Adipocyte (in vitro differentiated cells): Measurements from ENCODE around the gene GCNT4.
"Not testable (repeated sequence)": the region's sequence is repeated elsewhere in the genome, so short reads cannot be mapped to it uniquely, and the experiment has no call there.

Experiments used
- DNase-seq: peaks from one replicate; pipeline ENCODE4 v3.0.0-alpha.2; 2015; ENCODE audit warnings: low read depth
- H3K27me3 ChIP-seq: replicated peaks from 2 replicates; pipeline ENCODE4 v1.7.0; 2013; ENCODE audit warnings: mild to moderate bottlenecking, low read length, moderate library complexity; ENCODE audit not compliant: control insufficient read depth, insufficient read depth
- H3K36me3 ChIP-seq: 2 replicates; pipeline ENCODE4 v1.7.0; 2013; ENCODE audit warnings: low read length, mild to moderate bottlenecking, moderate library complexity; ENCODE audit not compliant: control insufficient read depth, insufficient read depth, severe bottlenecking
- H3K4me1 ChIP-seq: 2 replicates; pipeline ENCODE4 v1.7.0; 2013; ENCODE audit warnings: mild to moderate bottlenecking, low read length, moderate library complexity; ENCODE audit not compliant: control insufficient read depth, insufficient read depth
- H3K4me3 ChIP-seq: 2 replicates; pipeline ENCODE4 v1.7.0; 2013; ENCODE audit warnings: mild to moderate bottlenecking, low read length, moderate library complexity
- H3K9ac ChIP-seq: 2 replicates; pipeline ENCODE4 v1.7.0; 2013; ENCODE audit warnings: mild to moderate bottlenecking, low read length, moderate library complexity
- H3K9me3 ChIP-seq: 2 replicates; pipeline ENCODE4 v1.7.0; 2013; ENCODE audit warnings: mild to moderate bottlenecking, low read length, moderate library complexity; ENCODE audit not compliant: control insufficient read depth

GCNT4 gene, protein sequence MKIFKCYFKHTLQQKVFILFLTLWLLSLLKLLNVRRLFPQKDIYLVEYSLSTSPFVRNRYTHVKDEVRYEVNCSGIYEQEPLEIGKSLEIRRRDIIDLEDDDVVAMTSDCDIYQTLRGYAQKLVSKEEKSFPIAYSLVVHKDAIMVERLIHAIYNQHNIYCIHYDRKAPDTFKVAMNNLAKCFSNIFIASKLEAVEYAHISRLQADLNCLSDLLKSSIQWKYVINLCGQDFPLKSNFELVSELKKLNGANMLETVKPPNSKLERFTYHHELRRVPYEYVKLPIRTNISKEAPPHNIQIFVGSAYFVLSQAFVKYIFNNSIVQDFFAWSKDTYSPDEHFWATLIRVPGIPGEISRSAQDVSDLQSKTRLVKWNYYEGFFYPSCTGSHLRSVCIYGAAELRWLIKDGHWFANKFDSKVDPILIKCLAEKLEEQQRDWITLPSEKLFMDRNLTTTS

DNA sequence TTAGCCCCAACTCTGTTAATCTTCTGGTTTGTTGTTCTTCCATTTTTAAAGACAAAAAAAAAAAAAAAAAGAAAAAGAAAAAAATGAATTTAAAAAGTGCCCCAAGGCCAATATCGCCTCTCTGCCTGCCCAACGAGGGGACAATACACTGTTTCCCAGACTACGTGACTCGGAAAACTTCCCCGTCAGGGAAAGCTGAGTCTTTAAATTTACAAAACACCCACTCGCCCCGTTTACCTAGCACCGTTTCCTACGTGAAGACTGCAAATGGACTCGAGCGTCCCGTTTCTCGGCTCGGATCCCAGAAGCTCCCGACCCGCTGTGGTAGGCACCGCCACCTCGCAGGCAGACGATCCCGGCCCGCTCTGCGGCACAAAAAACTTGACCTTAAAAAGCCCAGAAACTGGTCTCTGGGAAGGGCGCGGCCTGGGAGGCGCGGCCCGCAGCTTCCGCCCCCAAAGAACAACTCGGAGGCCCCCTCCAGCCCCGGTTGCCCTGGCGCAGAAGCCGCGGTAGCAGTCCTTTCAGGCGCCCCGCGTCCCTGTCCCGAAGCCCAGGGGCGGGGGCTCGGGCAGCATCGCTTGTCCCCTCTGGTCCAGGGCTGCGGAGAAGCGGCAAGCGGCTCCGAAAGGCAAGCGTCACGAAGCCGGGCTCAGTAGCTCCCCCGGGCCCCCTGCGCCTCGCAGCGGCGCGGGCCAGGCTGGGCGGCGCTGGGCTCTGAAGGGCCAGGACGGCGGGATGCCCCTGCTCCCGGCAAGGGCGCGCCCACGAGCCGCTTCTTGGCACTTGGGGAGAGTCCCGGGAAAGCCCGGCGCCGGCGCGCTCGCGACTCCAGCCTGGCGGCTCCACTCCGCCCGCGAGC lies at the start of gene GCNT4:
Gene GCNT4 (minus strand): TSS at position 367 of the 862 bp plus-strand sequence. CDS start 22,521 bp downstream, outside the sequence.
- no peaks in the 10 kb centered on the region for H3K27me3 ChIP-seq
- H3K4me1 ChIP-seq, result peaks cover 29% of the 10 kb centered on the region
- peak within 1 kb of the TSS; percentile 84 for H3K4me3 ChIP-seq
- DNase-seq, result peak; percentile 80
- H3K36me3 ChIP-seq, result no peaks in the 10 kb centered on the region
- no peaks in the 10 kb centered on the region for H3K9me3 ChIP-seq
- H3K9ac ChIP-seq, result peak within 1 kb of the TSS; percentile 86

DNA sequence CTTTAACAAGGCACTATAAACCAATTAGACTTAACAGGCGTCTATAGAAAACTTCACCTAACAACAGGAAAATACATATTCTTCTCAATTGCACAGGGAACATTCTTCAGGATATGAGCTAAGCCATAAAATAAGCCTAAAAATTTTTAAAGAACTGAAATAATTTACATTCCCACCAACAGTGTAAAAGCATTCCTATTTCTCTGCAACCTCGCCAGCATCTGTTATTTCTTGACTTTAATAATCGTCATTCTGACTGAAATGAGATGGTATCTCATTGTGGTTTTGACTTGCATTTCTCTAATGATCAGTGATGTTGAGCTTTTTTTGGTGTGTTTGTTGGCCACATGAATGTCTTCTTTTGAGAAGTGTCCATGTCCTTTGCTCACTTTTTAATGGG lies 43.6 kb upstream of the GCNT4 start:
- not testable (repeated sequence) for H3K4me1 ChIP-seq, H3K36me3 ChIP-seq, H3K4me3 ChIP-seq, DNase-seq, H3K9me3 ChIP-seq, H3K27me3 ChIP-seq, H3K9ac ChIP-seq

DNA sequence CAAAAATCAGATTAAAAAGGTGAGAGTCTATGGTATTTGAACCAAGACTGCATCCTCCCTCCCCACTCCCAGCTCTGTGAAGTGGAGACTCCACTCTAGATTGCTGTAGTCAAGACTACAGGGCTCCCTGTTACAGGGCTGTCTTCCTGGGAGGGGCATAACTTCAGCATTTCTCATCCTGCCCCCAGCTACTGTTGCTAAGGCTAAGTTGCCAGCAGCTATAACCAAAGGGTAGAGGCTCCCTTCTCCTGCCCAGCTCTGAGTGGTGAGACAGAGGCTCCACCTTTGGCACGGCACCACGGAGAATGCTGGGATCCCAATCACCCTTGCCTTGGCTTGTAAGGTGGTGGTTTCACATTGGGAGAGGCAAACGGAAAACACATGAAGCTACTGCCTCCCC lies 39.2 kb upstream of the GCNT4 start:
- no peaks in the 10 kb centered on the region for H3K9me3 ChIP-seq
- H3K4me3 ChIP-seq, result no peak overlapping the region
- no peak for DNase-seq
- no peaks in the 10 kb centered on the region for H3K36me3 ChIP-seq
- H3K4me1 ChIP-seq, result no peaks in the 10 kb centered on the region
- H3K27me3 ChIP-seq, result no peaks in the 10 kb centered on the region
- H3K9ac ChIP-seq, result no peak overlapping the region

DNA sequence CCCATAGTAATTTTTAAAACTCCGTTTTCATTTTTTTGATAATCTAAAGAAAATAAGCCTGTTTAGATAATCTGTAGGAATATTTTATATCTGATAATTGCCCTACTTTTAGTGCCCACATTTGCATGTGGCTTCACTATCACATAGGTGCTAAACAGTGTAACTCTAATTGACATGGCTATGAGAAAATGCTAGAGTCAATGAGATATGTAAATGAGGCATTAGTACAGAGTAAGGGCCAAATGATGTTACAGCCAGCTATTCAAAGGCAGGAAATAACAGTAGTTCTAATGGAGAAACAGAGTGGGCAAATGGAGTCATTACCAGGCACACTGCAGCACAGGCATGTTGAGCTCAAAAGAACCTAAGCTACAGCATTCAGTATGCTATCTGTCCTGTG lies 37.3 kb upstream of the GCNT4 start:
- Histone ChIP-seq H3K4me1 (no peaks in the 10 kb centered on the region), H3K36me3 (no peaks in the 10 kb centered on the region), H3K9me3 (no peaks in the 10 kb centered on the region), H3K27me3 (no peaks in the 10 kb centered on the region), H3K9ac (no peak overlapping the region), H3K4me3 (no peak overlapping the region)
- DNase-seq, result no peak

DNA sequence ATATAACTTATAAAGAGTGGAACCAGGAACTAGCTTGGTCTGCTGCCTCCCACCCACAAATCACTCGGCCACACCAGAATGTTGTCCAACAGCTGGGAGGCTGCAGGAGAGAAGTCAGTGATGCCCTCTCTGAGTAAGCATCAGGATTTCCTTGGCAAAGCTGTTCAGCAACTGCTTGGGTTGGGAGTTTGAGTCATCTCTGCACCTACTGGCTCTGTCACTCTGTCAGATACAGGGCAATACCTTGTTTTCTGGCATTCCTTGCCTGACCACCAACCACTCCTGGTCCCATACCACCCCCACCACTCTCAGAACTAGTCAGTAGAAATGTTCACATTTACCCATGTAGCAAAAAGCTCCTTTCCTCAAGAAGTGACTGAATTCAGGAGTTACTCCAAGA lies 36.8 kb upstream of the GCNT4 start:
- Histone ChIP-seq H3K4me1 (no peaks in the 10 kb centered on the region), H3K27me3 (no peaks in the 10 kb centered on the region), H3K9ac (no peak overlapping the region), H3K9me3 (no peaks in the 10 kb centered on the region), H3K36me3 (no peaks in the 10 kb centered on the region), H3K4me3 (no peak overlapping the region)
- DNase-seq, result no peak

DNA sequence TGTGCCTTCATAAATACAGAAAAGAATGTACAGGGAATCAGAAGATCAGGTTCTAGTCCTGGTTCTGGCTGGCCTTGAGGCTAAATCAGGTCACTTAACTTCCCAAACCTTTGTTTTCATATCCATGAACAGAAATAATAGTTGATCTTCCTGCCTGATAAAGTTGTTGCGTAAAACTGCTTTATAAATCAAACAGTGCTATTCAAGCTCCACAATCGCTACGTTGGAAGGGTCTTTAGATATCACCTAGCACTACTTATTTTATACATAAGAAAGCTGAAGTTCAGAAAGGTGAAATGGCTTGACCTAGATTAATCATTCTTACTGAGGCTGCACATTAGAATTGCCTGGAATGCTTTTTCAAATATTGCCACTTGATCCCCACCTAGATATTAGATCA lies 36.3 kb upstream of the GCNT4 start:
- H3K9me3 ChIP-seq, result no peaks in the 10 kb centered on the region
- no peaks in the 10 kb centered on the region for H3K36me3 ChIP-seq
- no peak overlapping the region for H3K4me3 ChIP-seq
- no peak overlapping the region for H3K9ac ChIP-seq
- DNase-seq, result no peak
- H3K27me3 ChIP-seq, result no peaks in the 10 kb centered on the region
- no peaks in the 10 kb centered on the region for H3K4me1 ChIP-seq

DNA sequence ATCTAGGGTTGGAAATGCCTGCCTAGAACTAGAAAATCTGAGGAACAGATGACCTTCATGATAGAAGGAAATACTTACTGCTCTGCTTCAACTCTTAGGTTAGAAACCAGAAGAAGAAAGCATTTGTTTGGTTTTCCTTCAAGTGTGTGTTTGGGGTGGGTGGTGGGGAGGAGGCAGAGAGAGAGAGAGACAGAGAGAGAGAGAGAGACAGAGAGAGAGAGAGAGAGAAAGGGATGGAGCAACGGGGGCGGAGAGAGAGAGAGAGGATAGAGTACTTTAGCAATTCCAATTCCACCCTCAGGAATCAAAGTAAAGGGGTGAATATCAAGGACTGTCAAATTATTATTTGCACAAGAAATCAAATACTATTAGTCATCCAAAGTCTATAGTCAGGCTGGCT lies 29.2 kb upstream of the GCNT4 start:
- H3K27me3 ChIP-seq, result no peaks in the 10 kb centered on the region
- no peaks in the 10 kb centered on the region for H3K9me3 ChIP-seq
- no peak overlapping the region for H3K9ac ChIP-seq
- no peaks in the 10 kb centered on the region for H3K36me3 ChIP-seq
- no peaks in the 10 kb centered on the region for H3K4me1 ChIP-seq
- no peak for DNase-seq
- H3K4me3 ChIP-seq, result no peak overlapping the region

DNA sequence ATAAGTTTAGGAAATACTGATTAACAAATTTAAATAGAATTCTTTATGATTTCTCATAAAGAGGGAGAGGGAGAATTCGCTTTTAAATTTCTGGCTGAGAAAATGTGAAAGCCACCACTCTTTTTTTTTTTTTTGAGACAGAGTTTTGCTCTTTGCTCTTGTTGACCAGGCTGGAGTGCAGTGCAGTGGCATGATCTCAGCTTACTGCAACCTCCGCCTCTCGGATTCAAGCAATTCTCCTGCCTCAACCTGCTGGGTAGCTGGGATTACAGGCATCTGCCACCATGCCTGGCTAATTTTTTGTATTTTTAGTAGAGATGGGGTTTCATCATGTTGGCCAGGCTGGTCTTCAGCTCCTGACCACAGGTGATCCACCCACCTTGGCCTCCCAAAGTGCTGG lies 27.0 kb upstream of the GCNT4 start:
- not testable (repeated sequence) for H3K36me3 ChIP-seq, DNase-seq, H3K9me3 ChIP-seq, H3K9ac ChIP-seq, H3K4me3 ChIP-seq, H3K4me1 ChIP-seq, H3K27me3 ChIP-seq

DNA sequence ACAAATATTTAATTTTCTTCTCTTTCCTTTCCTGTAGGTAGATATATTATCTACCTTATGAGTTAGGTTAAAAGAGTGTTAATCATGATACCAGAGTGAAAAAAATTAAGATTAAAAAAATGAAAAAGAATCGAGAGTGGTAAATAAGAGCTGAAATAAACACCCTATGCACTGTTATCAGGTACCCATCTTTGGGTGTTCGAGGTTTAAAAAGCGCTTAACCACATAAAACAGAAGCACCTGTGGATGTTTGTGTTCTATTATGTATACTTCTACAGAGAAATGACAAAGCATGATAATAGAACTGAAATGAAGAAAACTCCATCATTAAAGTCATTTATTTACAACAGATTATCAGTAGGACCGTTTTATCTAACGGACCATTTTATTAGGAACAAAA lies 25.7 kb upstream of the GCNT4 start:
- Histone ChIP-seq H3K36me3 (no peaks in the 10 kb centered on the region), H3K27me3 (no peaks in the 10 kb centered on the region), H3K4me1 (no peaks in the 10 kb centered on the region), H3K9ac (no peak overlapping the region), H3K9me3 (no peaks in the 10 kb centered on the region), H3K4me3 (no peak overlapping the region)
- no peak for DNase-seq

DNA sequence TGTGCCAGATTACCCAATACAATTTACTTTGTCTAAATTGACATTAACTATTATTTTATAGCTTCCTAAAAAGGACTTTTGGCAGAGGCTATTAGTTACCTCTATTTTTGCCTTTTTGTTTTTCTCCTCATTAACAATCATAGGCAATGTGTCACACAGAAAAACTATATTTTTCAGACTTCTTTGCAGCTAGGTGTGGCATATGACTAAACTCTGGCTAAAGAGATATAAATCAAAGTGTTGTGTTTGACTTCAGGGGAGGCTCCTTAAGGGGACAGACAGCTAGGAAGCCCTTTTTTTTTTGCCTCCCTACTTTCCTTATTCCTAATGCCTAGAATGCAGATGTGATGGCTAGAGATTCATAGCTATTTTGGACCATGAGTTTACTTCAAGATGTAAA lies 19.7 kb upstream of the GCNT4 start:
- no peak for DNase-seq
- no peaks in the 10 kb centered on the region for H3K9me3 ChIP-seq
- no peak overlapping the region for H3K4me3 ChIP-seq
- no peaks in the 10 kb centered on the region for H3K36me3 ChIP-seq
- H3K27me3 ChIP-seq, result no peaks in the 10 kb centered on the region
- H3K9ac ChIP-seq, result no peak overlapping the region
- no peaks in the 10 kb centered on the region for H3K4me1 ChIP-seq

DNA sequence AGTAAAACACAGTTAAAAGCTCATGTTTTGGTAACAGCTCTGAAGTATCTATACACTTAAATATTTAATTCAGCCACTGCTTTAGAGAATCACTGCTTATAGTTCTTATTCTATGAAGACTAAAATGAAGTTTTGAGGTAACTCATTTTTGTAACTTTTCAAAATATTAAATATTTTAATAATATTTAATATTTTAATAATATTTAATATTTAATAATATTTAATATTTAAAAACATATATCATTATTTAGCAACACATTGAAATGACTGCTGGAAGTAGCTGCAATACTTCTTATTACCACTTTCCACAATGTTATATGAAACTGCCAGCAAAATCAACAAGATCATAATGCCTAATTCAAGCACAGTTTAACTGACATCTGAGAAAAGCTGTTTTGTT lies 18.7 kb upstream of the GCNT4 start:
- Histone ChIP-seq H3K9ac (no peak overlapping the region), H3K36me3 (no peaks in the 10 kb centered on the region), H3K4me1 (no peaks in the 10 kb centered on the region), H3K9me3 (no peaks in the 10 kb centered on the region), H3K4me3 (no peak overlapping the region), H3K27me3 (no peaks in the 10 kb centered on the region)
- no peak for DNase-seq
